RWPE2 (cell line): ENCODE data around the gene RPA1.
"Not testable (repeated sequence)": the region's sequence is repeated elsewhere in the genome, so short reads cannot be mapped to it uniquely, and the experiment has no call there.

Source experiments
- ATAC-seq: fragments of 200-7000 bp; cut with Tn5 transposase; 3 replicates; pipeline ENCODE4 v1.9.1; 2021; ENCODE audit warnings: low read depth
- DNase-seq: peaks from one replicate; pipeline ENCODE4 v3.0.0-alpha.2; 2020; ENCODE audit warnings: low spot score
- H3K27ac ChIP-seq: fragments of 450-650 bp; 2 replicates; pipeline ENCODE4 v1.5.1; 2017; ENCODE audit warnings: mild to moderate bottlenecking; ENCODE audit not compliant: poor library complexity, severe bottlenecking
- H3K27me3 ChIP-seq: fragments of 250-450 bp; sonication (Bioruptor Pico); 2 replicates; pipeline ENCODE4 v1.5.1; 2021; ENCODE audit warnings: mild to moderate bottlenecking, moderate library complexity; ENCODE audit not compliant: insufficient read depth, poor library complexity, severe bottlenecking
- H3K36me3 ChIP-seq: fragments of 250-450 bp; sonication (Bioruptor Pico); 2 replicates; pipeline ENCODE4 v1.5.1; 2020; ENCODE audit warnings: low read depth, mild to moderate bottlenecking, moderate library complexity
- H3K4me1 ChIP-seq: fragments of 250-450 bp; sonication (Bioruptor Pico); 2 replicates; pipeline ENCODE4 v1.5.1; 2021; ENCODE audit warnings: mild to moderate bottlenecking, moderate library complexity; ENCODE audit not compliant: insufficient read depth, poor library complexity, severe bottlenecking
- H3K4me3 ChIP-seq: fragments of 250-450 bp; sonication (Bioruptor Pico); 2 replicates; pipeline ENCODE4 v1.5.1; 2021; ENCODE audit warnings: mild to moderate bottlenecking, moderate library complexity; ENCODE audit not compliant: severe bottlenecking
- H3K9me3 ChIP-seq: fragments of 250-450 bp; sonication (Bioruptor Pico); 2 replicates; pipeline ENCODE4 v1.5.1; 2021; ENCODE audit warnings: mild to moderate bottlenecking, moderate library complexity; ENCODE audit not compliant: severe bottlenecking
- TF ChIP-seq, protein P1 (sequence below): fragments of 450-650 bp; IDR thresholded peaks from one replicate; pipeline ENCODE4 v1.5.1; 2017; ENCODE audit warnings: mild to moderate bottlenecking, moderate library complexity; ENCODE audit not compliant: poor library complexity, severe bottlenecking

Gene RPA1

DNA sequence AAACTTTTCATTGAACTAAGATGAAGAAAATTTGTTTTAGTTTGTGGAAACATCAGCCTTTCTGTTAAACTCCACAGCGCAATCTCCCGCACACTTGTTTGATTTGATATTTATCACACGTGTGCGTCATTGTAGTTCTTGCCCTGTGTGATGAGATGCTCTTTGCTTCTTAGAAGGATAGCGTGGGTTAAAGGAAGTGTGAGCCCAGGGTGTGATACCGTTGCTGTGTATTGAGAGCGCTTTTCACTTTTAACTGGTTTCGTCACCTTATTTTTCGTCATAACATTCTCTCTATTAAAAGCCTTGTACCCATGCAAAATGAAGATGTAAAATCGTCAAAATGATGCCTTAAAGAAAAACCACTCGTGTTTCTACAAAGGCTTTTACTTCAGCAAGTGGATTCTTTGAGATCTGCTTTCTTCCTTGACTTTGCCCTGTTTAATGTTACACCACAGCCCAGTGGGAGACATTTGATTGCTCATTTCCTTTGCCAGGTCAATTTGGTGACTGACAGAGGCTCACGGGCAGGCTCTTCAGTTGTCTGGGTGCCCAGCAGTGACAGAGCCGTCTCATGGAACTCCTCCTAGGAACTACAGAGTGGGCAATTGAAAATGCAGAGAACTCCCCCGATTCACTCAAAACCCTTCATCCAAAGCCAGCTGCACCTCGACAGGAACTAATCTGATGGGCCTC, 61.1 kb downstream of the RPA1 start:
- H3K9me3 ChIP-seq: no peaks in the 10 kb centered on the region
- no peak for DNase-seq
- H3K36me3 ChIP-seq: peaks cover 89% of the 10 kb centered on the region

DNA sequence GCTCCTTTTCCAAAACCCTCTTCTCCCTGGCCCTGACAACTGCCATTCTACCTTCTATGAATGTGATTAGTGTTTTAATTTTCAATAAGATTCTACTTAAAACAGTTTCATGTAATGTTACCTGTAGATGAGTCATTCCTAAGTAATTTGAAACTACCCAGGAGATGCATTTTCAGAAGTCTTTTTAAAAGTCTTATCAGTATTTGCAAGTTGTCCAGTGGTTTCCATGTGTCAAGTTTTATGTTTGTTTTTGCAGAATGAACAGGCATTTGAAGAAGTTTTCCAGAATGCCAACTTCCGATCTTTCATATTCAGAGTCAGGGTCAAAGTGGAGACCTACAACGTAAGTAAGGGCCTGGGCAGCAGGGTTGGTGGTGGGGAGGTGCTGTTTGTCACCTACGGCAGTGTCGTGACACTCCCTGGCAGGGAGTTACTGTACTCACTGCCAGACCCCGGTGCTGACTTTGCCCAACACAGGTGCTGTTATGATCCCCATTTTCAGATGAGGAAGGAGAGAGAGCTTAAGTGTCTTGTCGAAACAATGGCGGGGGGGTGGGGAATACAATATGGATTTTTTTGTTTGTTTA, 65.0 kb downstream of the RPA1 start:
- ATAC-seq (no peak), DNase-seq (no peak)
- TF ChIP-seq, protein P1, sequence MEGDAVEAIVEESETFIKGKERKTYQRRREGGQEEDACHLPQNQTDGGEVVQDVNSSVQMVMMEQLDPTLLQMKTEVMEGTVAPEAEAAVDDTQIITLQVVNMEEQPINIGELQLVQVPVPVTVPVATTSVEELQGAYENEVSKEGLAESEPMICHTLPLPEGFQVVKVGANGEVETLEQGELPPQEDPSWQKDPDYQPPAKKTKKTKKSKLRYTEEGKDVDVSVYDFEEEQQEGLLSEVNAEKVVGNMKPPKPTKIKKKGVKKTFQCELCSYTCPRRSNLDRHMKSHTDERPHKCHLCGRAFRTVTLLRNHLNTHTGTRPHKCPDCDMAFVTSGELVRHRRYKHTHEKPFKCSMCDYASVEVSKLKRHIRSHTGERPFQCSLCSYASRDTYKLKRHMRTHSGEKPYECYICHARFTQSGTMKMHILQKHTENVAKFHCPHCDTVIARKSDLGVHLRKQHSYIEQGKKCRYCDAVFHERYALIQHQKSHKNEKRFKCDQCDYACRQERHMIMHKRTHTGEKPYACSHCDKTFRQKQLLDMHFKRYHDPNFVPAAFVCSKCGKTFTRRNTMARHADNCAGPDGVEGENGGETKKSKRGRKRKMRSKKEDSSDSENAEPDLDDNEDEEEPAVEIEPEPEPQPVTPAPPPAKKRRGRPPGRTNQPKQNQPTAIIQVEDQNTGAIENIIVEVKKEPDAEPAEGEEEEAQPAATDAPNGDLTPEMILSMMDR: no peak
- no peaks in the 10 kb centered on the region for H3K9me3 ChIP-seq
- no peaks in the 10 kb centered on the region for H3K27me3 ChIP-seq
- H3K4me3 ChIP-seq: no peak overlapping the region
- no peak overlapping the region for H3K27ac ChIP-seq
- H3K36me3 ChIP-seq: peaks cover 79% of the 10 kb centered on the region
- H3K4me1 ChIP-seq: no peaks in the 10 kb centered on the region

More for the DNA sequence above, 61.1 kb downstream of the RPA1 start:
- no peaks in the 10 kb centered on the region for H3K4me1 ChIP-seq
- TF ChIP-seq, protein P1: no peak
- no peaks in the 10 kb centered on the region for H3K27me3 ChIP-seq
- no peak overlapping the region for H3K27ac ChIP-seq
- no peak overlapping the region for H3K4me3 ChIP-seq
- ATAC-seq: no peak

DNA sequence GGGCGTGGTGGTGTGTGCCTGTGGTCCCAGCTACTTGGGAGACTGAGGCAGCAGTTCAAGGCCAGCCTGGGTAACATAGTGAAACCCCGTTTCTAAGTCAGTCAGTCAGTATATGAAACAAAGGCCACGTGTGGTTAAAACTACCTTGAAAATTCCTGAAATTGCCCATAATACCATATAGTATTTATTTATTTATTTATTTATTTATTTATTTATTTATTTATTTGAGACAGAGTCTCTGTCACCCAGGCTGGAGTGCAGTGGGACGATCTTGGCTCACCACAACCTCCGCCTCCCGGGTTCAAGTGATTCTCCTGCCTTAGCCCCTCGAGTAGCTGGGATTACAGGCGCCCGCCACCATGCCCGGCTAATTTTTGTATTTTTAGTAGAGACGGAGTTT, 65.7 kb downstream of the RPA1 start:
- not testable (repeated sequence) for H3K4me1 ChIP-seq, H3K27ac ChIP-seq, H3K4me3 ChIP-seq, ATAC-seq, H3K9me3 ChIP-seq, DNase-seq, H3K27me3 ChIP-seq
- H3K36me3 ChIP-seq: peaks cover 72% of the 10 kb centered on the region

DNA sequence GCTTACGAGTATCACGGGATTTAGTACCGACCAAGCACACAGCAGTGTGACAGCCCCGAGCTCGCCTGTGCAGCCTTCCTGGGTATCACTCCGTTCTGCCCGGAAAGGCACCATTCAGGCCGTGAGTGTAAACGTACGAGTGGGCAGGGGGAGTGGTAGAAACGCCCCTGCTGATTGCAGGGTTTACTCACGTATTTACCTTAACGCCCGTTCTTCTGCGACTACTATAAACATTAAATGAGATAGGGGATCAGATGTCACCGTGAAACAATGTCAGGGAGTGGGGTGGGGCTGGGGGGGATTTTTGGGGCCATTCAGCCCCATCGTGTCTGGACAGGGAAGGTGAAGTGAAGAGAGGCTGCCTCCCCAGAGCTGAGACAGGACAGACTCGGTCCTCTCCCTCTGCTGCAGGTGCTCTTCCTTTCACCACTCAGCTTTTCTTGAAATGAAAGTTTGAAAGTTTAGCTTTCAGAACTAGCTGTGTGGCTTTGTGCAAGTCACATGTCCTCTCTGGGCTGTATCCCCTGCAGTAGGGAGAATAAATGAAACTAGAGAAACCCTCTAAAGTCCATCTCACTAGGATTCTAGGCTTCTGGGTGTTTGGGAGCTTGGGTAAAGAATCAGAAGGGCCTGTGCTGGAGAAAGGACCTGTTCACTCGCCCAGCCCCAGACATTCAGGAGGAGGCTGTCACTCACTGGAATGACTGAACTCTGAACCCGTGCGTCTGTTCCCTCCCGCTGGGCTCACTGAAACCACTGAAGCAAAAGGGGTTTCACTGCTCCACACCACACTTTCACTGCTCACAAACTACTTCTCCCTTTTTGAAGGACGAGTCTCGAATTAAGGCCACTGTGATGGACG, 66.7 kb downstream of the RPA1 start:
- TF ChIP-seq, protein P1: no peak
- H3K27me3 ChIP-seq: no peaks in the 10 kb centered on the region
- no peaks in the 10 kb centered on the region for H3K9me3 ChIP-seq
- H3K27ac ChIP-seq: no peak overlapping the region
- DNase-seq: no peak
- peaks cover 64% of the 10 kb centered on the region for H3K36me3 ChIP-seq
- ATAC-seq: no peak
- no peaks in the 10 kb centered on the region for H3K4me1 ChIP-seq
- no peak overlapping the region for H3K4me3 ChIP-seq

DNA sequence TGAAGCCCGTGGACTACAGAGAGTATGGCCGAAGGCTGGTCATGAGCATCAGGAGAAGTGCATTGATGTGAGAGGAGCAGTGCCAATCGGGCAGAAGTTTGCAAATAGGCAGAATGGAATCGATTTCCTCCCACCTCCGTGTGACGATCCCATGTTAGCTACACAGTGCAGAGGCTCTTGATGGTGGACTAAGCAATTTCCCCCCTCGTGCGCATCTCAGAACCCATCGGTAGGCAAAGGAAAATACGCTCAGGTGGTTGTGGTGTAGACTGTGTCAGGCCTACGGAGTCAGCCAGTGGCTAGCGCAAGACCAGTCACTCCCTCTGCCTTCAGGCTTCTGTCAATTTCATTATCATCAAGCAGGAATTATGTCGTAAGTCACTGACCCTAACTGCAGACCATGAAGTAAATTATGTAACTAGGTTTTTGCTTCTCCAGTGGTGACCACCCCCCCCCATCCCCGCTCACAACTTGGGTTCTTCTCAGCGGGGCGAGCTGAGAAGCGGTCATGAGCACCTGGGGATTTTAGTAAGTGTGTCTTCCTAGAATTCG, 67.4 kb downstream of the RPA1 start:
- ATAC-seq (no peak), DNase-seq (no peak)
- TF ChIP-seq, protein P1: no peak
- Histone ChIP-seq H3K27me3 (no peaks in the 10 kb centered on the region), H3K4me1 (no peaks in the 10 kb centered on the region), H3K27ac (no peak overlapping the region), H3K4me3 (no peak overlapping the region), H3K9me3 (no peaks in the 10 kb centered on the region), H3K36me3 (peaks cover 57% of the 10 kb centered on the region)
